Kidney epithelial cell (primary cell): ENCODE results near the gene FAS. TPM values are rescaled to one million over a fixed set of nuclear protein-coding genes. Genes with fewer than 3 reads are reported as not detected.

Source experiments
- DNase-seq: peaks from one replicate; pipeline ENCODE4 v3.0.0-alpha.2; 2010; ENCODE audit warnings: low read depth
- H3K27me3 ChIP-seq: 2 replicates; pipeline ENCODE4 v1.6.0; 2011; ENCODE audit warnings: low read length; ENCODE audit not compliant: control insufficient read depth, insufficient read depth
- H3K36me3 ChIP-seq: 2 replicates; pipeline ENCODE4 v1.5.1; 2011; ENCODE audit warnings: low read length; ENCODE audit not compliant: control insufficient read depth, insufficient read depth
- H3K4me3 ChIP-seq: 2 replicates; pipeline ENCODE4 v1.5.1; 2011; ENCODE audit warnings: low read depth, mild to moderate bottlenecking, control low read depth, low read length
- CTCF ChIP-seq: IDR thresholded peaks from 2 replicates; pipeline ENCODE4 v1.5.1; 2011; ENCODE audit warnings: mild to moderate bottlenecking, moderate library complexity, low read length, control low read depth, inconsistent platforms; ENCODE audit not compliant: insufficient read depth, poor library complexity, severe bottlenecking
- total RNA-seq: library from RNA; depleted of rRNA; stranded (reverse); fragments of >200 nt; gene quantifications from 2 replicates; pipeline ENCODE4 v1.2.3, GENCODE V29; 2015

The FAS gene
- total RNA-seq, 1 donor from 2014 or later = 41.1 TPM

GRCh38 chr10:88963318-88963717 is 27.3 kb upstream of the FAS start:
- TF ChIP-seq CTCF = no peak
- no peak for DNase-seq
- H3K4me3 ChIP-seq = no peak overlapping the region
- H3K27me3 ChIP-seq = no peaks in the 10 kb centered on the region
- no peaks in the 10 kb centered on the region for H3K36me3 ChIP-seq

- H3K27me3 ChIP-seq = no peaks in the 10 kb centered on the region
- H3K4me3 ChIP-seq = no peak overlapping the region
- DNase-seq = no peak
- no peaks in the 10 kb centered on the region for H3K36me3 ChIP-seq
- TF ChIP-seq CTCF = no peak
Observed at GRCh38 chr10:88964360-88964759, 26.2 kb upstream of the FAS start.

GRCh38 chr10:88964869-88965415 is 25.7 kb upstream of the FAS start:
- Histone ChIP-seq H3K4me3 (no peak overlapping the region), H3K27me3 (no peaks in the 10 kb centered on the region), H3K36me3 (no peaks in the 10 kb centered on the region)
- no peak for DNase-seq
- TF ChIP-seq CTCF = no peak

- no peaks in the 10 kb centered on the region for H3K27me3 ChIP-seq
- no peak overlapping the region for H3K4me3 ChIP-seq
- no peak for TF ChIP-seq CTCF
- DNase-seq = no peak
- H3K36me3 ChIP-seq = no peaks in the 10 kb centered on the region
Observed at GRCh38 chr10:88966797-88967196, 23.8 kb upstream of the FAS start.

GRCh38 chr10:88968391-88968790 is 22.2 kb upstream of the FAS start:
- Histone ChIP-seq H3K27me3 (no peaks in the 10 kb centered on the region), H3K36me3 (no peaks in the 10 kb centered on the region), H3K4me3 (no peak overlapping the region)
- no peak for TF ChIP-seq CTCF
- no peak for DNase-seq
